Measurements from ENCODE around the gene LTBP3. TPM values are rescaled to one million over a fixed set of nuclear protein-coding genes. Genes with fewer than 3 reads are reported as not detected.

LTBP3 gene
- total and polyA plus RNA-seq, 2 of the 13 experiments (the other 11 are each of a cell fraction or from before 2014, with no cell fraction given), result 12.2 to 68.1 TPM

DNA sequence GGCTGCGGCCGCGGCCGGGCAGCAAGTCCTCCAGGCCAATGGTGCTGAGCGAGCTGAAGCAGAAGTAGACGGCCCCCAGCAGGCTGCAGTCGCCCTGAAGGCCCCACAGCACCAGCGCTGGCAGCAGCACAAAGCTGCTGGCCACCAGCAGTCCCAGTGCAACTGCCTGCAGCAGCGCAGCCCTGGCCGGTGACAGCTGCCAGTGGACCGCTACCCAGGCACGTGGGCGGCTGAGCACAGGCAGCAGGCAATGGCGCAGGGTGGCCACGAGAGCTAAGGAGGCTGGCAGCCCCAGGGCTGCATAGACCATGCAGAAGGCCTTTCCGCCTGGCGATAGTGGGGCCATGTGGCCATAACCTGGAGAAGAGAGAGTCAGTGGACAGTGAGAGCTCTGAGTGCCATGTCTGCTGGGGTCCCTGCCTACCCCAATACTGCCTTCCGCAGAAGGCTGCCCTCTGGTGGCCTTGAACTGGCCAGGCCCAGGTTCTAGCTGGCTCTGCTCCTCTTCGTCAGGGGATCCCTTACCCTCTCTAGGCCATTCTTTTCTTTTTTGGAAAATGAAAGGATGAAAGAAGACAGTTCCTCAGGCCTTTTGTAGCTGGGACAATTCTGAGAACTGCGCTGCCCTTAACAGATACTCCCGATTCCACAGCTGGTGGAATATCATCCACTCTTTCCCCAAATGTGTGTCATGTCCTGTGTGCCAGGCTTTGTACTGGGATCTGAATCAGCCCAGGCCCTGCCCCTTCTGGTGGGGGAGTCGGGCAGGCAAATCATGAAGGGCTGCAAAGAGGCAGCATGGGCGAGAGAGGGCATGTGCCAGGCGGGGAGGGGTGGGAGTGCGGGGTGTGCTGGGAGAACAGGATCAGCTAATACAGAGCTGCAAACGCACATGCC is 35.6 kb upstream of the LTBP3 start (continued):
- TF ChIP-seq ZMAT5 (CRISPR knock-in tag; IDR thresholded peaks at IDR 0.05; ENCODE audit: borderline replicate concordance, low read depth) (no peak), GABPA (IDR thresholded peaks at IDR 0.05; ENCODE audit: low read depth, low read length) (no peak), GABPA (CRISPR knock-in tag; IDR thresholded peaks at IDR 0.05; ENCODE audit: low read depth) (no peak), ZNF30 (CRISPR knock-in tag; IDR thresholded peaks at IDR 0.05) (0 out of 2 replicates have a peak, but pooled peaks have one; percentile 54), HNRNPLL (IDR thresholded peaks at IDR 0.05; ENCODE audit: low read depth, low read length, poor library complexity, severe bottlenecking) (no peak), FOXK1 (CRISPR knock-in tag; IDR thresholded peaks at IDR 0.05; ENCODE audit: borderline replicate concordance, low read depth) (no peak), ZBTB1 (CRISPR knock-in tag; IDR thresholded peaks at IDR 0.05; ENCODE audit: borderline replicate concordance) (no peak), STAG1 (CRISPR knock-in tag; IDR thresholded peaks at IDR 0.05) (peak; percentile 52), PTBP1 (IDR thresholded peaks at IDR 0.05; ENCODE audit: low read depth, low read length, poor library complexity, severe bottlenecking) (no peak), ZNF264 (CRISPR knock-in tag; IDR thresholded peaks at IDR 0.05) (no peak), ZNF549 (CRISPR knock-in tag; IDR thresholded peaks at IDR 0.05) (no peak)
- TF ChIP-seq, protein P1, sequence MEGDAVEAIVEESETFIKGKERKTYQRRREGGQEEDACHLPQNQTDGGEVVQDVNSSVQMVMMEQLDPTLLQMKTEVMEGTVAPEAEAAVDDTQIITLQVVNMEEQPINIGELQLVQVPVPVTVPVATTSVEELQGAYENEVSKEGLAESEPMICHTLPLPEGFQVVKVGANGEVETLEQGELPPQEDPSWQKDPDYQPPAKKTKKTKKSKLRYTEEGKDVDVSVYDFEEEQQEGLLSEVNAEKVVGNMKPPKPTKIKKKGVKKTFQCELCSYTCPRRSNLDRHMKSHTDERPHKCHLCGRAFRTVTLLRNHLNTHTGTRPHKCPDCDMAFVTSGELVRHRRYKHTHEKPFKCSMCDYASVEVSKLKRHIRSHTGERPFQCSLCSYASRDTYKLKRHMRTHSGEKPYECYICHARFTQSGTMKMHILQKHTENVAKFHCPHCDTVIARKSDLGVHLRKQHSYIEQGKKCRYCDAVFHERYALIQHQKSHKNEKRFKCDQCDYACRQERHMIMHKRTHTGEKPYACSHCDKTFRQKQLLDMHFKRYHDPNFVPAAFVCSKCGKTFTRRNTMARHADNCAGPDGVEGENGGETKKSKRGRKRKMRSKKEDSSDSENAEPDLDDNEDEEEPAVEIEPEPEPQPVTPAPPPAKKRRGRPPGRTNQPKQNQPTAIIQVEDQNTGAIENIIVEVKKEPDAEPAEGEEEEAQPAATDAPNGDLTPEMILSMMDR (CRISPR knock-in tag; IDR thresholded peaks at IDR 0.05), result peak; percentile 82
- TF ChIP-seq, protein P2, sequence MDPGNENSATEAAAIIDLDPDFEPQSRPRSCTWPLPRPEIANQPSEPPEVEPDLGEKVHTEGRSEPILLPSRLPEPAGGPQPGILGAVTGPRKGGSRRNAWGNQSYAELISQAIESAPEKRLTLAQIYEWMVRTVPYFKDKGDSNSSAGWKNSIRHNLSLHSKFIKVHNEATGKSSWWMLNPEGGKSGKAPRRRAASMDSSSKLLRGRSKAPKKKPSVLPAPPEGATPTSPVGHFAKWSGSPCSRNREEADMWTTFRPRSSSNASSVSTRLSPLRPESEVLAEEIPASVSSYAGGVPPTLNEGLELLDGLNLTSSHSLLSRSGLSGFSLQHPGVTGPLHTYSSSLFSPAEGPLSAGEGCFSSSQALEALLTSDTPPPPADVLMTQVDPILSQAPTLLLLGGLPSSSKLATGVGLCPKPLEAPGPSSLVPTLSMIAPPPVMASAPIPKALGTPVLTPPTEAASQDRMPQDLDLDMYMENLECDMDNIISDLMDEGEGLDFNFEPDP (CRISPR knock-in tag; conservative IDR thresholded peaks at IDR 0.05), result 0 out of 2 replicates have a peak, but pooled peaks have one; percentile 34
- TF ChIP-seq, protein P3, sequence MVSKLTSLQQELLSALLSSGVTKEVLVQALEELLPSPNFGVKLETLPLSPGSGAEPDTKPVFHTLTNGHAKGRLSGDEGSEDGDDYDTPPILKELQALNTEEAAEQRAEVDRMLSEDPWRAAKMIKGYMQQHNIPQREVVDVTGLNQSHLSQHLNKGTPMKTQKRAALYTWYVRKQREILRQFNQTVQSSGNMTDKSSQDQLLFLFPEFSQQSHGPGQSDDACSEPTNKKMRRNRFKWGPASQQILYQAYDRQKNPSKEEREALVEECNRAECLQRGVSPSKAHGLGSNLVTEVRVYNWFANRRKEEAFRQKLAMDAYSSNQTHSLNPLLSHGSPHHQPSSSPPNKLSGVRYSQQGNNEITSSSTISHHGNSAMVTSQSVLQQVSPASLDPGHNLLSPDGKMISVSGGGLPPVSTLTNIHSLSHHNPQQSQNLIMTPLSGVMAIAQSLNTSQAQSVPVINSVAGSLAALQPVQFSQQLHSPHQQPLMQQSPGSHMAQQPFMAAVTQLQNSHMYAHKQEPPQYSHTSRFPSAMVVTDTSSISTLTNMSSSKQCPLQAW (CRISPR knock-in tag; IDR thresholded peaks at IDR 0.05), result no peak
- TF ChIP-seq, protein P4, sequence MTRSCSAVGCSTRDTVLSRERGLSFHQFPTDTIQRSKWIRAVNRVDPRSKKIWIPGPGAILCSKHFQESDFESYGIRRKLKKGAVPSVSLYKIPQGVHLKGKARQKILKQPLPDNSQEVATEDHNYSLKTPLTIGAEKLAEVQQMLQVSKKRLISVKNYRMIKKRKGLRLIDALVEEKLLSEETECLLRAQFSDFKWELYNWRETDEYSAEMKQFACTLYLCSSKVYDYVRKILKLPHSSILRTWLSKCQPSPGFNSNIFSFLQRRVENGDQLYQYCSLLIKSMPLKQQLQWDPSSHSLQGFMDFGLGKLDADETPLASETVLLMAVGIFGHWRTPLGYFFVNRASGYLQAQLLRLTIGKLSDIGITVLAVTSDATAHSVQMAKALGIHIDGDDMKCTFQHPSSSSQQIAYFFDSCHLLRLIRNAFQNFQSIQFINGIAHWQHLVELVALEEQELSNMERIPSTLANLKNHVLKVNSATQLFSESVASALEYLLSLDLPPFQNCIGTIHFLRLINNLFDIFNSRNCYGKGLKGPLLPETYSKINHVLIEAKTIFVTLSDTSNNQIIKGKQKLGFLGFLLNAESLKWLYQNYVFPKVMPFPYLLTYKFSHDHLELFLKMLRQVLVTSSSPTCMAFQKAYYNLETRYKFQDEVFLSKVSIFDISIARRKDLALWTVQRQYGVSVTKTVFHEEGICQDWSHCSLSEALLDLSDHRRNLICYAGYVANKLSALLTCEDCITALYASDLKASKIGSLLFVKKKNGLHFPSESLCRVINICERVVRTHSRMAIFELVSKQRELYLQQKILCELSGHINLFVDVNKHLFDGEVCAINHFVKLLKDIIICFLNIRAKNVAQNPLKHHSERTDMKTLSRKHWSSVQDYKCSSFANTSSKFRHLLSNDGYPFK (CRISPR knock-in tag; IDR thresholded peaks at IDR 0.05; ENCODE audit: borderline replicate concordance), result 0 out of 2 replicates have a peak, but pooled peaks have one; percentile 33
- TF ChIP-seq, protein P5, sequence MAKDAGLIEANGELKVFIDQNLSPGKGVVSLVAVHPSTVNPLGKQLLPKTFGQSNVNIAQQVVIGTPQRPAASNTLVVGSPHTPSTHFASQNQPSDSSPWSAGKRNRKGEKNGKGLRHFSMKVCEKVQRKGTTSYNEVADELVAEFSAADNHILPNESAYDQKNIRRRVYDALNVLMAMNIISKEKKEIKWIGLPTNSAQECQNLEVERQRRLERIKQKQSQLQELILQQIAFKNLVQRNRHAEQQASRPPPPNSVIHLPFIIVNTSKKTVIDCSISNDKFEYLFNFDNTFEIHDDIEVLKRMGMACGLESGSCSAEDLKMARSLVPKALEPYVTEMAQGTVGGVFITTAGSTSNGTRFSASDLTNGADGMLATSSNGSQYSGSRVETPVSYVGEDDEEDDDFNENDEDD (CRISPR knock-in tag; IDR thresholded peaks at IDR 0.05; ENCODE audit: borderline replicate concordance), result no peak
- TF ChIP-seq, protein P6, sequence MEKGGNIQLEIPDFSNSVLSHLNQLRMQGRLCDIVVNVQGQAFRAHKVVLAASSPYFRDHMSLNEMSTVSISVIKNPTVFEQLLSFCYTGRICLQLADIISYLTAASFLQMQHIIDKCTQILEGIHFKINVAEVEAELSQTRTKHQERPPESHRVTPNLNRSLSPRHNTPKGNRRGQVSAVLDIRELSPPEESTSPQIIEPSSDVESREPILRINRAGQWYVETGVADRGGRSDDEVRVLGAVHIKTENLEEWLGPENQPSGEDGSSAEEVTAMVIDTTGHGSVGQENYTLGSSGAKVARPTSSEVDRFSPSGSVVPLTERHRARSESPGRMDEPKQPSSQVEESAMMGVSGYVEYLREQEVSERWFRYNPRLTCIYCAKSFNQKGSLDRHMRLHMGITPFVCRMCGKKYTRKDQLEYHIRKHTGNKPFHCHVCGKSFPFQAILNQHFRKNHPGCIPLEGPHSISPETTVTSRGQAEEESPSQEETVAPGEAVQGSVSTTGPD (CRISPR knock-in tag; IDR thresholded peaks at IDR 0.05), result no peak
